GM12864 (cell line): ENCODE results near the gene CD34.

Experiments used
- DNase-seq: peaks from one replicate; pipeline ENCODE4 v3.0.0-alpha.2; 2011; ENCODE audit warnings: low read depth
- H3K4me3 ChIP-seq: 2 replicates; pipeline ENCODE4 v1.5.1; 2011; ENCODE audit warnings: mild to moderate bottlenecking, low read depth, low read length, control low read depth
- CTCF ChIP-seq: IDR thresholded peaks from 2 replicates; pipeline ENCODE4 v1.5.1; 2011; ENCODE audit warnings: low read depth, mild to moderate bottlenecking, moderate library complexity, low read length, control low read depth, inconsistent platforms; ENCODE audit errors: missing control alignments

Gene CD34

GRCh38 chr1:207870306-207871031, 40.5 kb downstream of the CD34 start:
- DNase-seq = no peak

GRCh38 chr1:207869859-207870258, 41.1 kb downstream of the CD34 start:
- no peak for TF ChIP-seq CTCF
- no peak overlapping the region for H3K4me3 ChIP-seq
- no peak for DNase-seq

More at GRCh38 chr1:207870306-207871031, 40.5 kb downstream of the CD34 start:
- H3K4me3 ChIP-seq = no peak overlapping the region
- no peak for TF ChIP-seq CTCF

- H3K4me3 ChIP-seq = peak overlapping the region; percentile 80
- no peak for DNase-seq
- TF ChIP-seq CTCF = peak; percentile 77
These were observed 41.9 kb downstream of the CD34 start for GRCh38 chr1:207868774-207869721.

- TF ChIP-seq CTCF = no peak
- DNase-seq = no peak
- H3K4me3 ChIP-seq = peak overlapping the region; percentile 80
These were observed 42.6 kb downstream of the CD34 start for GRCh38 chr1:207868251-207868773.

- peak overlapping the region; percentile 80 for H3K4me3 ChIP-seq
These were observed 43.5 kb downstream of the CD34 start for GRCh38 chr1:207867136-207868109.

More at GRCh38 chr1:207867136-207868109, 43.5 kb downstream of the CD34 start:
- DNase-seq = no peak
- TF ChIP-seq CTCF = no peak
